GM12878 (cell line): ENCODE results near the gene SIK3.
A peak's percentile ranks its signal among the peaks of the same experiment; 100 is the strongest.

Source experiments
- CHD1 ChIP-seq: IDR thresholded peaks from 2 replicates; pipeline ENCODE4 v1.6.1; 2012; ENCODE audit warnings: low read depth, low read length, improper control_type of control experiment
- POLR2A ChIP-seq: IDR thresholded peaks from 2 replicates; pipeline ENCODE4 v1.6.1; 2011; ENCODE audit warnings: low read depth, mild to moderate bottlenecking, low read length
- SMC3 ChIP-seq: IDR thresholded peaks from 2 replicates; pipeline ENCODE4 v1.6.1; 2011; ENCODE audit warnings: low read length, improper control_type of control experiment, borderline replicate concordance
- TF ChIP-seq, protein P1 (sequence below): IDR thresholded peaks from 2 replicates; pipeline ENCODE4 v1.6.1; 2012; ENCODE audit warnings: low read depth, low read length, improper control_type of control experiment
- TF ChIP-seq, protein P2 (sequence below), 3 experiments: IDR thresholded peaks in 2 of 3; conservative IDR thresholded peaks in 1 of 3; 2 replicates each; pipeline ENCODE4 v1.5.1; 2011; ENCODE audit warnings: low read depth in 3 of 3, low read length in 3 of 3, mild to moderate bottlenecking in 3 of 3, control low read depth in 2 of 3, moderate library complexity in 2 of 3, inconsistent platforms in 1 of 3, mixed read lengths in 1 of 3; ENCODE audit not compliant: control insufficient read depth in 2 of 3, insufficient read depth in 1 of 3; ENCODE audit errors: extremely low read depth in 1 of 3
- TF ChIP-seq, protein P3 (sequence below): fragments of 450-650 bp; IDR thresholded peaks from 2 replicates; pipeline ENCODE4 v1.6.1; 2016; ENCODE audit warnings: mild to moderate bottlenecking, moderate library complexity, borderline replicate concordance

DNA sequence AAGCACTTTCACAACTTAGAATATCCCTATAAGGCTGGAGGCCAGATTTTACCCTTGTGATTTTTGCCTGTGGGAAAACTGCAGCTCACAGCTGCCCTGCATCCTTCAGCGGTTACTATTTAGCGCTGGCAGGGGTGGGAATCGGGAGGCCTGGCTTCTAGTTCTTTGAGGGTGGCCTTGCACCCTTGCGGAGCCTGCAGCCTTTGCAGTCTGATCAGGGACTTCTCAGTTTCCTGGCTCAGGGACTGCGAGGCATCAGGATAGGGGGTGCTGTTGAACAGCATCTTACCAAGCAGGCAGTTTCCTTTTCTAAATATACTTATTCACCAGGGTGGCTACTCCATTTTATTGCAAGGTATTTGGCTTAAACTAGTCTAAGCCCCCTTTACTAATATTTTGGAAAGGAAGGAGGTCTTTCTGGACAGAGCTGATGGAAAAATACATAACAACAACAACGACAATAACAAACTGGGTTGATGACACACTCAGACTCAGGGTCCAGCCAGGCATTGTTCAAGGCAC, 257.9 kb downstream of the SIK3 start:
- TF ChIP-seq SMC3 (no peak), CHD1 (no peak), POLR2A (no peak)
- TF ChIP-seq, protein P1, sequence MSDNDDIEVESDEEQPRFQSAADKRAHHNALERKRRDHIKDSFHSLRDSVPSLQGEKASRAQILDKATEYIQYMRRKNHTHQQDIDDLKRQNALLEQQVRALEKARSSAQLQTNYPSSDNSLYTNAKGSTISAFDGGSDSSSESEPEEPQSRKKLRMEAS = no peak
- TF ChIP-seq, protein P2, sequence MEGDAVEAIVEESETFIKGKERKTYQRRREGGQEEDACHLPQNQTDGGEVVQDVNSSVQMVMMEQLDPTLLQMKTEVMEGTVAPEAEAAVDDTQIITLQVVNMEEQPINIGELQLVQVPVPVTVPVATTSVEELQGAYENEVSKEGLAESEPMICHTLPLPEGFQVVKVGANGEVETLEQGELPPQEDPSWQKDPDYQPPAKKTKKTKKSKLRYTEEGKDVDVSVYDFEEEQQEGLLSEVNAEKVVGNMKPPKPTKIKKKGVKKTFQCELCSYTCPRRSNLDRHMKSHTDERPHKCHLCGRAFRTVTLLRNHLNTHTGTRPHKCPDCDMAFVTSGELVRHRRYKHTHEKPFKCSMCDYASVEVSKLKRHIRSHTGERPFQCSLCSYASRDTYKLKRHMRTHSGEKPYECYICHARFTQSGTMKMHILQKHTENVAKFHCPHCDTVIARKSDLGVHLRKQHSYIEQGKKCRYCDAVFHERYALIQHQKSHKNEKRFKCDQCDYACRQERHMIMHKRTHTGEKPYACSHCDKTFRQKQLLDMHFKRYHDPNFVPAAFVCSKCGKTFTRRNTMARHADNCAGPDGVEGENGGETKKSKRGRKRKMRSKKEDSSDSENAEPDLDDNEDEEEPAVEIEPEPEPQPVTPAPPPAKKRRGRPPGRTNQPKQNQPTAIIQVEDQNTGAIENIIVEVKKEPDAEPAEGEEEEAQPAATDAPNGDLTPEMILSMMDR (IDR thresholded peaks at IDR 0.05 in 2 of 3, conservative IDR thresholded peaks at IDR 0.05 in 1 of 3; ENCODE audit: control insufficient read depth in 2 of 3, extremely low read depth in 1 of 3, insufficient read depth in 1 of 3, low read depth in 3 of 3, low read length in 3 of 3) = peak in 1 of 3 experiments; percentile 27; a peak in 1 of 6 replicates
- TF ChIP-seq, protein P3, sequence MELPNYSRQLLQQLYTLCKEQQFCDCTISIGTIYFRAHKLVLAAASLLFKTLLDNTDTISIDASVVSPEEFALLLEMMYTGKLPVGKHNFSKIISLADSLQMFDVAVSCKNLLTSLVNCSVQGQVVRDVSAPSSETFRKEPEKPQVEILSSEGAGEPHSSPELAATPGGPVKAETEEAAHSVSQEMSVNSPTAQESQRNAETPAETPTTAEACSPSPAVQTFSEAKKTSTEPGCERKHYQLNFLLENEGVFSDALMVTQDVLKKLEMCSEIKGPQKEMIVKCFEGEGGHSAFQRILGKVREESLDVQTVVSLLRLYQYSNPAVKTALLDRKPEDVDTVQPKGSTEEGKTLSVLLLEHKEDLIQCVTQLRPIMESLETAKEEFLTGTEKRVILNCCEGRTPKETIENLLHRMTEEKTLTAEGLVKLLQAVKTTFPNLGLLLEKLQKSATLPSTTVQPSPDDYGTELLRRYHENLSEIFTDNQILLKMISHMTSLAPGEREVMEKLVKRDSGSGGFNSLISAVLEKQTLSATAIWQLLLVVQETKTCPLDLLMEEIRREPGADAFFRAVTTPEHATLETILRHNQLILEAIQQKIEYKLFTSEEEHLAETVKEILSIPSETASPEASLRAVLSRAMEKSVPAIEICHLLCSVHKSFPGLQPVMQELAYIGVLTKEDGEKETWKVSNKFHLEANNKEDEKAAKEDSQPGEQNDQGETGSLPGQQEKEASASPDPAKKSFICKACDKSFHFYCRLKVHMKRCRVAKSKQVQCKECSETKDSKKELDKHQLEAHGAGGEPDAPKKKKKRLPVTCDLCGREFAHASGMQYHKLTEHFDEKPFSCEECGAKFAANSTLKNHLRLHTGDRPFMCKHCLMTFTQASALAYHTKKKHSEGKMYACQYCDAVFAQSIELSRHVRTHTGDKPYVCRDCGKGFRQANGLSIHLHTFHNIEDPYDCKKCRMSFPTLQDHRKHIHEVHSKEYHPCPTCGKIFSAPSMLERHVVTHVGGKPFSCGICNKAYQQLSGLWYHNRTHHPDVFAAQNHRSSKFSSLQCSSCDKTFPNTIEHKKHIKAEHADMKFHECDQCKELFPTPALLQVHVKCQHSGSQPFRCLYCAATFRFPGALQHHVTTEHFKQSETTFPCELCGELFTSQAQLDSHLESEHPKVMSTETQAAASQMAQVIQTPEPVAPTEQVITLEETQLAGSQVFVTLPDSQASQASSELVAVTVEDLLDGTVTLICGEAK = no peak
